ENCODE measurements around the gene LDB2.

The LDB2 gene

DNA sequence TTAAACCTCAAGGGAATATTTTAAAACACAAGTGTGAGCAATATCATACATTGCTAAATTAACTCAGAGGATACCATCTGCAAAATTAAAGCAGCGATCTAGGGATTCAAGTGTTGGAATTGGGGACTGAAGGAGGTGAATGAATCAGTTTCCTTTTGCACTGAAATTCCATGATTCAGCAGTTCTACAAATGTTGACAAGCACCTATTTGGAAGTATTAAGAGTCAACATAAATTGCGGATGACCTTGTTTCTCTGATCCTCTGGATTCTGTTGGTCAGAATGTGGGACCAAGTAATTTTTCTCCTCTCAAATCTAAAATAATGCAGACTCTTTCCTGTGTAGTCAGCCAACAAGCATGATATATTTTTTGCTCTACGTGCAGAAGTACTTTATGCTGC, 78.8 kb downstream of the LDB2 start:
- no peak for DNase-seq (ENCODE audit: extremely low spot score)
- POLR2A ChIA-PET, result no interaction called here
- CTCF ChIA-PET, result no interaction called here
- TF ChIP-seq, protein P1, sequence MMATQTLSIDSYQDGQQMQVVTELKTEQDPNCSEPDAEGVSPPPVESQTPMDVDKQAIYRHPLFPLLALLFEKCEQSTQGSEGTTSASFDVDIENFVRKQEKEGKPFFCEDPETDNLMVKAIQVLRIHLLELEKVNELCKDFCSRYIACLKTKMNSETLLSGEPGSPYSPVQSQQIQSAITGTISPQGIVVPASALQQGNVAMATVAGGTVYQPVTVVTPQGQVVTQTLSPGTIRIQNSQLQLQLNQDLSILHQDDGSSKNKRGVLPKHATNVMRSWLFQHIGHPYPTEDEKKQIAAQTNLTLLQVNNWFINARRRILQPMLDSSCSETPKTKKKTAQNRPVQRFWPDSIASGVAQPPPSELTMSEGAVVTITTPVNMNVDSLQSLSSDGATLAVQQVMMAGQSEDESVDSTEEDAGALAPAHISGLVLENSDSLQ (IDR thresholded peaks at IDR 0.05), result no peak
- TF ChIP-seq CTBP1 (IDR thresholded peaks at IDR 0.05; ENCODE audit: borderline replicate concordance), result no peak
- no peak for TF ChIP-seq HDGF (IDR thresholded peaks at IDR 0.05; ENCODE audit: borderline replicate concordance)
- no peak for TF ChIP-seq ARNT (IDR thresholded peaks at IDR 0.05)
- TF ChIP-seq BHLHE40 (IDR thresholded peaks at IDR 0.05; ENCODE audit: borderline replicate concordance), result no peak
- no peak for TF ChIP-seq FOXM1 (IDR thresholded peaks at IDR 0.05; ENCODE audit: borderline replicate concordance)
- no peak for TF ChIP-seq NFRKB (IDR thresholded peaks at IDR 0.05)
- TF ChIP-seq L3MBTL2 (conservative IDR thresholded peaks at IDR 0.05), result no peak
- no peak for TF ChIP-seq TARDBP (IDR thresholded peaks at IDR 0.05)
- no peak for TF ChIP-seq FOXA1 (IDR thresholded peaks at IDR 0.05)
- no peak for TF ChIP-seq LEF1 (IDR thresholded peaks at IDR 0.05; ENCODE audit: borderline replicate concordance)

DNA sequence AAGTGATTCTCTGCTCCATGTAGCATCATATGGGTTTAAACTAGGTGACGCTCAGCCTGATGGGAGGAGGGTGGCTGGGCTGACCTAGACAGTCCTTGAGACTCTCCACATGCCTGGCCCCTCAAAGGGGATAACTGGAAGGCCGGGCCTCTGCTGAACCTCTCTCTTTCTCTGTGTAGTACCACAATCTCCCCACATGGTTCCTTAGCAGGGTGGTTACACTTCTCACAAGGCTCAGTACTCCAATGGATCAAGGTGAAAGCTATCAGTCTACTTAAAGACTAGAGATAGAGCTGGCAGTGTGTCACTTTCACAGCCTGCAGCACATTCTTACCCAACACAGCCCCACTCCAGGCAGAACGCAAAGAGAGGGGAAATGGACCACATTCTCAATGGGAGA, 80.4 kb downstream of the LDB2 start:
- CTCF ChIA-PET, result no interaction called here
- DNase-seq (ENCODE audit: extremely low spot score), result no peak
- POLR2A ChIA-PET, result no interaction called here
- no peak for TF ChIP-seq ZNF384 (IDR thresholded peaks at IDR 0.05)

DNA sequence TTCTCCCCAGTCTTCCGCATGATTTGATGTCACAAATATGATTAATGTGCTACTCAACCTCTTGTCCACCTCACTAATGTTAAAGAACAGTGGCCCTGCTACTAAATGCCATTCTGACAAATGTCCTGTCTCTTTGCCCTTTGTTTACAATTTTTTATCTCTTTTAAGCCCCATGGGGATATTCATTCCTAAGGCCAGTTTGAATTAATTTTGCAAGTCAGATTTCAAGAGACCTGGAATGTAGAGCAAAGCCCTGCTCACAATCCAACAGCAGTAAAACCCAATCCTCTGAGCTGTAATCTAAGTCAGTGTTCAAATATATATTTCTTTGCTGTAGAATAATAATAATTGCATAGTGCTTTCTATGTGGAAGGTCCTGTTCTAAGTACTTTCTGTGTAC, 81.2 kb downstream of the LDB2 start:
- ChIA-PET POLR2A (no interaction called here), CTCF (no interaction called here)
- TF ChIP-seq SUZ12 (IDR thresholded peaks at IDR 0.05), result no peak
- TF ChIP-seq L3MBTL2 (conservative IDR thresholded peaks at IDR 0.05), result no peak
- DNase-seq (ENCODE audit: extremely low spot score), result no peak

DNA sequence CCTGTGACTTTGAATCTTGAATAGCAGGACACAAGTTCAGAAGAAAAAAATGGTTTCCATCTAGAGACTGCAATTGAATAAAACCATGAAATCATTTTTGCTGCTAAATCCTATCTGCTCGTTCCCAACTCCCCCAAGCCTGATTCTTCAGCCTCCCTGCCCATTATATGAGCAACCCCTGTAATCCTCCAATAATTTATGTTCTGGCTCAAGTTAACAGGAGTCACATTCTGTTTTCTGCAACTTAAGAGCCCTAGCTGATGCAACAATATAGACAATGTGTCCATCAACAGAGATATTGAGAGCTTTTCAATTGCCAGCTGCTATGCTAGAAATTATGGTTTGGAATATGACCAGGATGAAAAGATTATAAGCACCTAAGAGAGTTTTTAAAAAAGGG, 84.1 kb downstream of the LDB2 start:
- TF ChIP-seq ELF4 (IDR thresholded peaks at IDR 0.05) (no peak), FOXK2 (IDR thresholded peaks at IDR 0.05) (no peak), ZNF384 (IDR thresholded peaks at IDR 0.05) (no peak)
- TF ChIP-seq, protein P1 (IDR thresholded peaks at IDR 0.05), result no peak
- CTCF ChIA-PET, result no interaction called here
- no peak for DNase-seq (ENCODE audit: extremely low spot score)
- POLR2A ChIA-PET, result no interaction called here

DNA sequence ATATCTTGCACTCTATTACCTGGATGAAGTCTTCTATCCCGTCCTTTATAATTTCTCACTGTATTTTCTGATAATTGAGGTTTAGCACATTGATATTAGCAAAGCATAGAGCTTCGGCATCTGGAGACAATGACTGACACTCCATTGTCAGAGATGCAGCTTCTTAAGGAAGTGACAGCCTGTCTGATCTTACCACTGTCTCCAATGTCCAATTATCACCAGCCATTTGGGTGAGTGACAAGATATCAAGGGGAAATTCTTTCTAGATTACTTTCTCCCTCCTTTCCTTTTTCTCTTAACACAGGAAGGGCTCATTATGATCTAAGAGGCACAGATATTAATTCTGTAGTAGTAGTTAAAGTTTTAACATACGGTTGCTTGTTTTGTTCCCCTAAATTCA, 86.4 kb downstream of the LDB2 start:
- no peak for DNase-seq (ENCODE audit: extremely low spot score)
- CTCF ChIA-PET, result no interaction called here
- POLR2A ChIA-PET, result no interaction called here
- no peak for TF ChIP-seq SUZ12 (IDR thresholded peaks at IDR 0.05)

DNA sequence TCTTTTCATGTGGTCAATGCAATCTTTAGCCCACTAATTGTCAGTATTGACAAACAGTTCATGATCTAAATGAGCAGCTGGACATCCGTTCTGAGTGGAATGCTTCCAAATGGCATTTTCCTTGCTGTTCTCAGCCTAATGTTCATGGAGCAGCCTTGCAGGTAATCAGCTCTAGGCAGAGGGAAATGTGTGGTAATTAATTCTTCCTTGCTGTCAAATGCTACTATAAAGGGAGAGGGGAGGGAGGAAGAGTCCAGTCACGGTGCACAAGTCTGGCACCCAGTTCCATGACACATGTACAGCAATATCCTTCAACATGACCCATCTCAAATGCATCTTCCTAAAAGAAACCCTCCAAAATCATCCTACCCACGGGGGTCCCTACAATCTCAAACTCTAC, 88.5 kb downstream of the LDB2 start:
- no peak for DNase-seq (ENCODE audit: extremely low spot score)
- ChIA-PET CTCF (no interaction called here), POLR2A (no interaction called here)
- TF ChIP-seq, protein P1 (IDR thresholded peaks at IDR 0.05), result no peak

DNA sequence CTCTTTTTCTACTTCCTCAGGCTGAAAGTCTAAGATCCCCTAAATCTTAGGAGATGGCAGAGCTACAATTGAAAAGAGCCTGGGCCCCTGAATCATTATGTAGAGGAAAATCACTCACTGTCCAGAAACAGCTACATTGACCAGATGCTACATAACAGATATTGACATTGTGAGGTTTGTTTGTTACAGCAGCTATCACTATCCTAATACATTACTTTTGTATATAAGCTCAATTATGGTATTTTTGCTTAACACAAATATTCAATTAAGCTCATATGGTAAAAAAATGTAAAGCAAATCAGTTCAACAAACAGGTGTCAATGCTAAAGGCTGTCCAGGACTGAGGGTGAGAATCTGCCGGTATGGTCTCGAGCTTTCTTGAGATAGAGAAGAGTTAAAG, 89.4 kb downstream of the LDB2 start:
- CTCF ChIA-PET, result no interaction called here
- TF ChIP-seq ZNF384 (IDR thresholded peaks at IDR 0.05), result no peak
- no peak for TF ChIP-seq ARNT (IDR thresholded peaks at IDR 0.05)
- TF ChIP-seq BHLHE40 (IDR thresholded peaks at IDR 0.05; ENCODE audit: borderline replicate concordance), result no peak
- no peak for TF ChIP-seq L3MBTL2 (conservative IDR thresholded peaks at IDR 0.05)
- TF ChIP-seq HDGF (IDR thresholded peaks at IDR 0.05; ENCODE audit: borderline replicate concordance), result no peak
- no peak for TF ChIP-seq CTBP1 (IDR thresholded peaks at IDR 0.05; ENCODE audit: borderline replicate concordance)
- TF ChIP-seq ELF4 (IDR thresholded peaks at IDR 0.05), result no peak
- TF ChIP-seq SP1 (IDR thresholded peaks at IDR 0.05), result no peak
- TF ChIP-seq, protein P1 (IDR thresholded peaks at IDR 0.05), result no peak
- TF ChIP-seq SUZ12 (IDR thresholded peaks at IDR 0.05), result no peak
- POLR2A ChIA-PET, result no interaction called here
- DNase-seq (ENCODE audit: extremely low spot score), result no peak

DNA sequence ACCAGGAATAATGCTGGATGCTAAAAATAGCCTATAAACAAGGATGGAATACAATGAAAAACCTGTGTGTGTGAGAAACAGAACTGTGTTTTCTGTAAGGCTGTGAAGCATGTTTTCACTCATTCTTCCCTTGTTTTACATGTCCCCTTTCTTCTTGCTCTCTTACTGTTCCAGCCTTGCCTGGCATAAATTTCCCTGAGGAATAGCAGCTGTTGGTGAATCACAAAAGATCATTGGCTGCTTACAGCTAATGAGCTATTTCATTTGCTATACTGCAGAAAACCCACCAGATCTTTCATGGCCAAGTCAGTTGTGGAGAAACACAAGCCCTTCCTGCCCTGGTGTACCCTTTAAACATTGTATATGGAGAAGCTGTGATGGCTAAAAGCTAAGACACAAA, 91.1 kb downstream of the LDB2 start:
- ChIA-PET POLR2A (no interaction called here), CTCF (no interaction called here)
- TF ChIP-seq BHLHE40 (IDR thresholded peaks at IDR 0.05; ENCODE audit: borderline replicate concordance) (no peak), NFRKB (IDR thresholded peaks at IDR 0.05) (no peak), L3MBTL2 (conservative IDR thresholded peaks at IDR 0.05) (no peak), LEF1 (IDR thresholded peaks at IDR 0.05; ENCODE audit: borderline replicate concordance) (no peak), SUZ12 (IDR thresholded peaks at IDR 0.05) (no peak), ZNF384 (IDR thresholded peaks at IDR 0.05) (no peak), TARDBP (IDR thresholded peaks at IDR 0.05) (no peak), FOXA1 (IDR thresholded peaks at IDR 0.05) (no peak)
- TF ChIP-seq, protein P1 (IDR thresholded peaks at IDR 0.05), result no peak
- DNase-seq (ENCODE audit: extremely low spot score), result no peak
